TTC549 (cell line): ENCODE data around the gene RNF133.

Source experiments
- FAIRE-seq: peaks from 2 replicates; lab custom pipeline; 2012; peaks lifted over from hg19 to GRCh38; lab: Jason Lieb, UNC

RNF133 gene, protein sequence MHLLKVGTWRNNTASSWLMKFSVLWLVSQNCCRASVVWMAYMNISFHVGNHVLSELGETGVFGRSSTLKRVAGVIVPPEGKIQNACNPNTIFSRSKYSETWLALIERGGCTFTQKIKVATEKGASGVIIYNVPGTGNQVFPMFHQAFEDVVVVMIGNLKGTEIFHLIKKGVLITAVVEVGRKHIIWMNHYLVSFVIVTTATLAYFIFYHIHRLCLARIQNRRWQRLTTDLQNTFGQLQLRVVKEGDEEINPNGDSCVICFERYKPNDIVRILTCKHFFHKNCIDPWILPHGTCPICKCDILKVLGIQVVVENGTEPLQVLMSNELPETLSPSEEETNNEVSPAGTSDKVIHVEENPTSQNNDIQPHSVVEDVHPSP

GRCh38 chr7:122699017-122699416 lies at the start of gene RNF133:
TSS of gene RNF133 (minus strand) at chr7:122699117. CDS start at chr7:122698918, 199 bp downstream.
- no peak for FAIRE-seq

DNA sequence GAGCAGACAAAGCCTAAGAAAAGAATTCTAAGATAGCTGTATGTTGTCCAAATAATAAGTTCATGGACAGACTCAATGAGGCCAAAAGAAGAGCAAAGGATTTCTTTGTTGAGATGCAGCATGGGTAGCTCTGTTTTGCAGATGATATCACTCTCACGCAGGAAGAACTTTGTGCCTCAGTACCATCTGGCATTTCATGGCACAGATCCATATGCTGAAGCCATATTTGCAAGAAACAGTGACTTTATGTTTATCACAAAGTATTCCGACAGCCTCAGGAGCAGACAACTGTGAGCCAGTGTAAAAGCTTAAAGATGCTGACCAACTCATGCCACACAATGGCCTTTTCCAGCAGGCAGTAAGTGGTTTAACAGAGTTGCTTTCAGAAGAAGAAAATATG lies 49.3 kb upstream of the RNF133 start:
- FAIRE-seq: no peak

- no peak for FAIRE-seq
These were observed 48.0 kb upstream of the RNF133 start for GRCh38 chr7:122746948-122747347.

DNA sequence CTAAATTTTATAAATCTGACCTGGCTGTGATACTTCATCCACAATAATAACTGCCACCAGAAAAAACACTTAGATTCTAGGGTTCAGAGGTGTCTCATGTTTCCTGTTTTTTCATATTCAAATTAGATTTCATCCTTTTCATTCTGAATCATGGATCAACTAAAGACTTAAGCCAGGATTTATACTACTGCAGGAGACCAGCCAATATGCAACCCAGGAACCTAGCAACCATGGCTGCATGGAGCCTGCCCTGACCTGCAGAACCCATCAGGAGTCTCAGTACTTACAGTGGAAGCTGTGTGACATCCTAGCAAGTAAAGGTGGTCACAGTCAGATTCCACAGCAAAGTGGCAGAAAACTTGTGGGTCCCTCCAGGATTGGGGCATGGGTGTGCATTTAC lies 44.3 kb upstream of the RNF133 start:
- FAIRE-seq: no peak

- FAIRE-seq: no peak
These were observed 40.0 kb upstream of the RNF133 start for GRCh38 chr7:122738947-122739346.

GRCh38 chr7:122736183-122736582 lies 37.3 kb upstream of the RNF133 start:
- no peak for FAIRE-seq

- FAIRE-seq: no peak
These were observed 28.8 kb upstream of the RNF133 start for GRCh38 chr7:122727759-122728158.

GRCh38 chr7:122727354-122727753 lies 28.4 kb upstream of the RNF133 start:
- FAIRE-seq: no peak

DNA sequence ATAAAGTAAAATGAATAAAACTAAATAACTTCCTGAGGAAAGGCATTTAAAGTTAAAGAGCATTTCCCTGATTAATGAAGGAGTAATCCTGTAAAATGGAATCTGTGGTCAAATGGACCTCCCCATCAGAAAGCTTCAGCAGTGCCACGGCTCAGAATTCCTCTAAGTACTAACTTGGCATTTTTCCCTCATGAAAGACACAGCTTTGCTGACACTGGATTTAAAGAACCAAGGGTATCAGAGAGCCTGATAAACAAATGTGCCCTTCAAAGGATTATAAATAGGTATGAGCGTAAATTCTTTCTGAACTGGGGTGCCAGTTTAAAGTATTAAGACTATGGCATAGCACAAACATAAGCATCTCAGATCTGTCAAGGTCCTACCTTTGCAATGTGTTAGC lies 28.0 kb upstream of the RNF133 start:
- FAIRE-seq: no peak

DNA sequence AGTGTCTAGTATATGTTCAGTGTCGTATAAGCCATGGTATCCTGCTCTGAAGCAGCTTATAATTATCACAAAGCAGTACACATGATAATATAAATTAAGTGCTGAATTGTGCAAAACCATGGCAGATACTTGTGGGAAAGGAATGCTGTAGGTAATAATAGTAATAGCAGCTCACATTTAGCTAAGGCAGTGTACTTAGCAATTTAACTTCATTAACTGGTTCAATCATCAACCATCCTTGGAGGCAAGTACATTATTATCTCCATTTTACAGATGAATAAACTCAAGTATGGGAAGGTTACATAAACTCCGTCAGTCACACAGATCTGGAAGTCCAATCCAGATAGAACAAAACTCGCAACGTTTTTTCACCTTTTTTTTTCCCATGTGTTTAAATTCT lies 25.4 kb upstream of the RNF133 start:
- FAIRE-seq: no peak

DNA sequence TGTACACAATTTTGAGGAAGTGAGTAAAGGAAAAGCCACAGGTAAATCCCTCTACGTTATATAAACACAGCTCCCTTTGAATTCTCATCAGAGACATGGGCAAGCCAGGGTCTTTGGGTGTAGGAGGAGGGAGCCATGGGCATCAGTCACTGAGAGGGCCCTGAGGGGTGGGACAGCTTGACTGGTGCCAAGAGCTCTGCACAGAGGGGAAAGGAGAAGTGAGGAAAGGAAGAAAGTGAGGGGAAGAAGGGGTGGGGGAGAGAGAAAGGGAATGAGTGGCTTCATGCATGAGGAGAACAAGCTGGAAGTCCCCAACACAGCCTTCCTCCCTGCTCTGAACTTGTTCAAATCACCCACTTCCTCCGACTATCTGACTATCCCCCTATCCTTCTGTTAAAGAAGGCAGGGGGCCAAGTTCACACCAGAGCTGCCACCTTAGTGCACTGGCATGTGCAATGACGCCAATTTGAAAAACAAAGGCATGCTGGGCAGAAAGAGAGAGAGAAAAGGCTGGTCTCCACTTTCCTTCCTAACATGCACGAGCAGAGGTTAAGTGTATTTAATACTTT lies 20.2 kb upstream of the RNF133 start:
- FAIRE-seq: no peak

GRCh38 chr7:122717356-122718089 lies 18.6 kb upstream of the RNF133 start:
- FAIRE-seq: no peak

DNA sequence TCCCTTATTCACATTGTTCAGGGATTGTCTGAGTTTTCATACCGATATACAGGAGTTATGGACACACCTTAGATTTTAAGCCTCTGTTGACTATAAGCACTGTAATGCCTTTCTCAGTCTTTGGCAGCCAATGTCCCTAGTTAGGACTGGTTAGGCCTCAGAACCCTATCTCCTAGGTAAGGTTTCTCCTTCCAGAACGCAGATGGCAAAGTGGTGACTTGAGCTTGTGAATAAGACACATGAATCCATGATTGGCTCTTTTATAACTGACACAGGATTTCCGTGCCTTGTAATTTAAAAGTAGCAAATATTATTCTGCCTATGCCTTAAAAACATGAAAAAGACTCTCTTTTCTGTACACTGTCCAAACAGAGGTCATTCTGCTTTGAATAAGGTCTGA lies 16.3 kb upstream of the RNF133 start:
- no peak for FAIRE-seq

DNA sequence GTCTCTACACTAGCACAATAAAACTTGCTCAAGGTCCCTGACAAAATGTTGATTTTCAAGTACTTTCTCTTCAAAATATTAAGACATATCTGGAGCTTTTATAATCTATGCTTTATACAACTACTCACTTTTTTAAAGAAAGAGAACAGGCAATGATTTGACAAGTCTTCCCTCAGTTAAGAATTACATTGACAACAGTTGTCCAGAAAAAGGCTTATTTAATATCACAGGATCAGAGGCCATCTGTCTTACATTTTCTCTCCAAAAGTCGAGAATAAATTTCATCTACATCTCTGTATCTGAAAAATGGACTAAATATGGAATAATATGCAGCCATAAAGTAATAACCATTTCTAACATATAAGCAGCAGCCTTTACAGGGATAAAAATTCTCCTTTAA lies 12.0 kb upstream of the RNF133 start:
- no peak for FAIRE-seq

- no peak for FAIRE-seq
These were observed 11.2 kb upstream of the RNF133 start for GRCh38 chr7:122709930-122710646.

DNA sequence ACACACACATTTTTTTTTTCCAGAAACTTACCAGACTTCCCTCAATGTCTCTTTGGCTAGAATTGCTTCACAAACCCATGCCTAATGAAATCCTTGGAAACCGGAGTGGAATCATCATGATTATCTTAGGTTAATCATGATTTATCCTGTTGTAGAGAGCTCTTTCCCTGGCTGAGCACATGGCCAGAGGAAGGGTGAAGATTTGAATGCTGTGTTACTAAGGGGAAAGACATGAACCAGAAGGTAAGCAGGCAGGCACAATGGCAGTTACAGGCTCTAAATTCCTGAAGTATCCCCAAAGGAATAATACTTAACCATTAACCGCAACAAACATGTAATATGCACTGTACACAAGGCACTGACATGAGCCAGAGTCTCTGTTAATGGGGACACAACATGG lies 7.9 kb upstream of the RNF133 start:
- FAIRE-seq: no peak

DNA sequence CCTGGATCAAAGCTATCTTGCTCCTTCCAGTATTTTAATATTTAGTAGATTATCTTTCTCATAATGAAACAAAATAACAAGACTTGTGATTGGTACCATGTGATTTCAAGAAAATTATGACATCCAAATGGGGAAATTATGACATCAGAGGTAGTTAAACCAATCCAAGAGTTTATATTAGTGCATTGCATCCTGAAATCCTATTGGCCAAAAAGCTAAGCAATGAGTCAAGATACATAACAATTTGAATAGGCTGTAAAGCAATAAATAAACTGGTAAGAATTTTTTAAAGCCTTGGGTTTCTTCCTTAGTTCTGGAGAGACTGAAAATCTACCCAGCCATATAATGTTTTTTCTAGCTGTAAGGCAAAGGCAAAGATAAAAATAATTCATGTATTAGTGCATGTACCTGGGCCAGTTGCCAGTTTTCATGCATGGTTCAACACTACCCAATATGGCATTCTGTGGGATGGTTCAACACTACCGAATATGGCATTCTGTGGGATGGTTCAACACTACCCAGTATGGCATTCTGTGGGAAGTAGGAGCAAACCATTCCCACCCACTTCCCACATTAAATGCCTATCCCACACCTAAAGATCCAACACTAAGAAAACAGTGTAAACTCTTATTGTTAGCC lies 4.1 kb upstream of the RNF133 start, which contains the start of gene RNF148:
TSS of gene RNF148 (minus strand) at position 51 of the 639 bp plus-strand sequence. CDS start 172 bp downstream, outside the sequence.
- FAIRE-seq: no peak

- FAIRE-seq: no peak
These were observed 3.1 kb downstream of the RNF133 start for GRCh38 chr7:122695816-122696215.

GRCh38 chr7:122694697-122695096 lies 4.2 kb downstream of the RNF133 start:
- FAIRE-seq: no peak

DNA sequence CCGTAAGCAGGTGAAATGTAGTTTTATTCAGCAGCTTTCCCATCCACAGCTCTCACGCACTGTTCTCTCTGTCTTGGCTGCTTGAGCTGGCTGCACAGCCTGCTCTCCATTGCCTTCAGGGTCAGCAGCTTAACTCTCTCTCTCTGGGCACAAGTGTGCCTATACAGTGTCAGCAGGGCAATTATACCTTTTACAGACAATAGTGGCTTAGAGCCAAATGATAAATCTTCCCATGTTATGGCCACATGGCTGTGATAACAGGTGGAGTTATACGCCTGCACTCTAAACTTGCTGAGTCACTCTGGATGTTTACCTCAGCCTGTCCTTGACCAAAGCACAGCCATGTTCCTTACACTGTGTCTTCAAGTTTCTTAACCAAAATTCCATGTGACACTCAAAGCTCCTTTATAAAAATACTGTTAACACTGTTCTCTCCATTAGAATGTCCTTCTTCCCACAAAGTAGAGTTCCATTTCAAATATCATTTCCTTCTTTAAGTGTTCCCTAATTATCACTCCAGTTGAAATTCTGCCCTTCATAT lies 6.1 kb downstream of the RNF133 start:
- FAIRE-seq: no peak

DNA sequence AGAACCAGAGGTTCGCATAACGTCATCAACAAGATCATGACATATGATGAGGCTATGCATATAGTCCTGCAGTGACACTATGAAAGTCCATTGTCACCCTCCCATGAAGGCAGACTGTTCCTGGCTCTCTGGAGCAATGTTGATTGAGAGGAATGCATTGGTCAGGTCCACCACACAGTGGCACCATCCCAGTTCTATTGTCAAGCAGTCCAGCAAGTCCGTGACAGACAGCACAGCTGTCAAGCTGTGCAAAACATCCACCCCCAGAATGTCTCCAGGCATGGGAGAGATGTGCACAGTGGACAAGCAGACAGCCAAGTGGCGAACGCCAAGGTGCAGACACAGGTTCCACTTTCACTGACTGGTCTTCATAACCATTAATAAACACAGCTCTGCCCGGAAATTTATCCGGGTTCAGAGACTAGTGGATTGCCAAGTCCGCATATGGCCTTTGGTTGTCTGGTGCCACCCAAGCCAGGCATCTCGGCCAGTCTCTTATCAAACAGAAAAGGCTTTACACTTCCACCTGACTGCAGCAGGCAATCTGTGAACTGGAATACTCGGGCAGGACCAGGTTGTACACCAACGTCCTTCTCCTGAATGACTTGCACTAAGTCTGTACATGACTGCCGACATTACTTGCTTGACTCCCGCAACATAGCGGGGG lies 7.2 kb downstream of the RNF133 start:
- no peak for FAIRE-seq
